Esophagus (tissue), 2 donors: ENCODE results near the gene ANP32B. TPM values are rescaled to one million over a fixed set of nuclear protein-coding genes. Genes with fewer than 3 reads are reported as not detected.
"Not testable (repeated sequence)": the region's sequence is repeated elsewhere in the genome, so short reads cannot be mapped to it uniquely, and the experiment has no call there.

Experiments used
- H3K27ac ChIP-seq, 2 donors: one replicate each; pipeline ENCODE4 v1.5.1; 2013; ENCODE audit warnings: low read depth in 2 of 2, mild to moderate bottlenecking in 2 of 2, inconsistent platforms in 1 of 2, low read length in 1 of 2, moderate library complexity in 1 of 2
- H3K27me3 ChIP-seq, 2 donors: one replicate each; pipeline ENCODE4 v1.6.1; 2013; ENCODE audit warnings: low read length in 2 of 2, control low read depth in 1 of 2, mild to moderate bottlenecking in 1 of 2; ENCODE audit not compliant: insufficient read depth in 2 of 2, control insufficient read depth in 1 of 2
- H3K36me3 ChIP-seq, 2 donors: one replicate each; pipeline ENCODE4 v1.6.1; 2013; ENCODE audit warnings: low read length in 1 of 2; ENCODE audit not compliant: control insufficient read depth in 2 of 2, insufficient read depth in 2 of 2
- H3K4me1 ChIP-seq, 2 donors: one replicate each; pipeline ENCODE4 v1.6.1; 2013; ENCODE audit warnings: low read length in 1 of 2; ENCODE audit not compliant: control insufficient read depth in 2 of 2, insufficient read depth in 2 of 2
- H3K4me3 ChIP-seq, 2 donors: one replicate each; pipeline ENCODE4 v1.5.1; 2013; ENCODE audit warnings: low read length in 2 of 2, mild to moderate bottlenecking in 2 of 2, low read depth in 1 of 2, moderate library complexity in 1 of 2
- H3K9me3 ChIP-seq, 2 donors: one replicate each; pipeline ENCODE4 v1.6.1; 2013; ENCODE audit warnings: mild to moderate bottlenecking in 2 of 2, low read depth in 1 of 2, low read length in 1 of 2, moderate library complexity in 1 of 2; ENCODE audit not compliant: control insufficient read depth in 2 of 2, insufficient read depth in 1 of 2
- WGBS, 2 donors: extraction: QIAGEN DNeasy Blood & Tissue Kit; methylation state at CpG; one replicate each; pipeline ENCODE4 v1.1.7; 2013; 5-methylcytosine and 5-hydroxymethylcytosine counted together
- polyA plus RNA-seq, 2 donors: library from polyadenylated mRNA; stranded (reverse); fragments of 200-250 nt; gene quantifications; one replicate each; pipeline ENCODE4 v1.2.3, GENCODE V29; 2013
- donor health status: healthy with polysubstance abuse.
- donor health status: Bipolar disorder and iron deficiency.

ANP32B gene
- polyA plus RNA-seq, 2 donors, result 74.5 to 116 TPM

GRCh38 chr9:97985058-97985861 is 2.1 kb downstream of the ANP32B start:
- H3K27ac ChIP-seq, result peak overlapping the region; percentile 97 to 98
- H3K4me1 ChIP-seq, result peaks cover 2 to 11% of the 10 kb centered on the region in 2 donors
- peak overlapping the region; percentile 86 to 90 for H3K4me3 ChIP-seq
- H3K36me3 ChIP-seq, result no peaks in the 10 kb centered on the region
- WGBS, 2 donors, result 11 to 14% methylated on average over 59 of the region's 59 CpGs
- no peaks in the 10 kb centered on the region for H3K27me3 ChIP-seq
- H3K9me3 ChIP-seq, result no peaks in the 10 kb centered on the region

GRCh38 chr9:97987487-97987886 is 4.3 kb downstream of the ANP32B start:
- Histone ChIP-seq H3K27ac (no peak overlapping the region), H3K27me3 (no peaks in the 10 kb centered on the region), H3K9me3 (no peaks in the 10 kb centered on the region), H3K4me3 (no peak overlapping the region), H3K4me1 (peaks cover 0 to 7% of the 10 kb centered on the region in 2 donors), H3K36me3 (no peaks in the 10 kb centered on the region)
- WGBS, 2 donors, result 83 to 84% methylated on average over 5 of the region's 5 CpGs

GRCh38 chr9:97990259-97990658 is 7.1 kb downstream of the ANP32B start:
- H3K36me3 ChIP-seq, result no peaks in the 10 kb centered on the region
- no peak overlapping the region for H3K4me3 ChIP-seq
- peaks cover 0 to 5% of the 10 kb centered on the region in 2 donors for H3K4me1 ChIP-seq
- no peaks in the 10 kb centered on the region for H3K9me3 ChIP-seq
- no peak overlapping the region for H3K27ac ChIP-seq
- WGBS, 2 donors, result 36 to 57% methylated on average over 2 of the region's 2 CpGs
- H3K27me3 ChIP-seq, result no peaks in the 10 kb centered on the region

DNA sequence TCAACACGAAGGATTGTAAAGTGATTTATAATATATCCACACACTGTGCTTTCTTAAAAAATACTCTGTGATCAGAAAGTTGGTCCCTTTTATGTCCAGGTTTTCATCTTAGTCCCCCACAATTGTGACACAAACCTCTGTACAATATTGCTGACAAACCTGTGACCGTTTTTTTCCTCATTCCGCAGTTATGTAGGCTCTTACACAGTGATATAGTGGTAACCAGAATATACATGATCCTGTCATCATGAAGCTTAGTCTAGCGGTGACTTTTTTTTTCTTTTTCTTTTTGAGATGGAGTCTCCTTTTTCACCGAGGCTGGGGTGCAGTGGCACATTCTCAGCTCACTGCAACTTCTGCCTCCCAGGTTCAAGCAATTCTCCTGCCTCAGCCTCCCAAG is 8.7 kb downstream of the ANP32B start:
- H3K4me1 ChIP-seq, result peaks cover 0 to 2% of the 10 kb centered on the region in 2 donors
- H3K27ac ChIP-seq, result no peak overlapping the region
- H3K36me3 ChIP-seq, result peaks cover 0 to 3% of the 10 kb centered on the region in 2 donors
- no peak overlapping the region for H3K4me3 ChIP-seq
- H3K9me3 ChIP-seq, result no peaks in the 10 kb centered on the region
- no peaks in the 10 kb centered on the region for H3K27me3 ChIP-seq
- WGBS, 2 donors, result 70 to 72% methylated on average over 5 of the region's 5 CpGs

- Histone ChIP-seq H3K36me3 (peaks cover 0 to 3% of the 10 kb centered on the region in 2 donors), H3K9me3 (no peaks in the 10 kb centered on the region), H3K27me3 (no peaks in the 10 kb centered on the region), H3K4me3 (no peak overlapping the region), H3K4me1 (peaks cover 0 to 2% of the 10 kb centered on the region in 2 donors), H3K27ac (no peak overlapping the region)
- 81 to 82% methylated on average over 6 of the region's 6 CpGs for WGBS, 2 donors
These were observed 9.1 kb downstream of the ANP32B start for GRCh38 chr9:97992219-97992618.

- Histone ChIP-seq H3K27me3 (no peaks in the 10 kb centered on the region), H3K36me3 (peaks cover 0 to 3% of the 10 kb centered on the region in 2 donors), H3K9me3 (no peaks in the 10 kb centered on the region), H3K4me1 (peaks cover 0 to 2% of the 10 kb centered on the region in 2 donors), H3K27ac (no peak overlapping the region), H3K4me3 (no peak overlapping the region)
- 79 to 84% methylated on average over 2 of the region's 2 CpGs for WGBS, 2 donors
These were observed 9.9 kb downstream of the ANP32B start for GRCh38 chr9:97993000-97993399.

DNA sequence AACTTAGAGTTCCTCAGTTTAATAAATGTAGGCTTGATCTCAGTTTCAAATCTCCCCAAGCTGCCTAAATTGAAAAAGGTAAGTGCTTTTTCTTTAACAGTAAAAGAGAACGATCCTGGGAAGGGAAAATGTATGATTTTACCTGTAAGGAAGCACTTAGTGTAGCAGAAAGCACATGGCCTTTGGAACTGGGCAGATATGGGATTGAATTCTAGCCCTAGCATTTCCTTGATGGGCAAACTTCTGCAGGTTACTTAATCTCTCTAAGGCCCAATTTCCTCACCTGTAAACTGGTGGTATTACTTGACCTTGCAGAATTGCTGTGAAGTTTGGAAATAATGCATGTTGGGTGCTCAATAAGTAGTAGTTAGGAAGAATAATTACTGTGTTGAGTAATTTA is 11.6 kb downstream of the ANP32B start:
- Histone ChIP-seq H3K36me3 (peaks cover 0 to 3% of the 10 kb centered on the region in 2 donors), H3K27me3 (no peaks in the 10 kb centered on the region), H3K4me1 (peaks cover 0 to 2% of the 10 kb centered on the region in 2 donors), H3K4me3 (no peak overlapping the region), H3K27ac (no peak overlapping the region), H3K9me3 (no peaks in the 10 kb centered on the region)
- WGBS, 2 donors, result 71 to 88% methylated on average over 1 of the region's 1 CpG

GRCh38 chr9:97996676-97997075 is 13.5 kb downstream of the ANP32B start:
- H3K4me3 ChIP-seq, H3K27ac ChIP-seq, H3K36me3 ChIP-seq, H3K9me3 ChIP-seq, H3K27me3 ChIP-seq, H3K4me1 ChIP-seq: not testable (repeated sequence)
- WGBS, 2 donors, result 97 to 98% methylated on average over 7 of the region's 7 CpGs

DNA sequence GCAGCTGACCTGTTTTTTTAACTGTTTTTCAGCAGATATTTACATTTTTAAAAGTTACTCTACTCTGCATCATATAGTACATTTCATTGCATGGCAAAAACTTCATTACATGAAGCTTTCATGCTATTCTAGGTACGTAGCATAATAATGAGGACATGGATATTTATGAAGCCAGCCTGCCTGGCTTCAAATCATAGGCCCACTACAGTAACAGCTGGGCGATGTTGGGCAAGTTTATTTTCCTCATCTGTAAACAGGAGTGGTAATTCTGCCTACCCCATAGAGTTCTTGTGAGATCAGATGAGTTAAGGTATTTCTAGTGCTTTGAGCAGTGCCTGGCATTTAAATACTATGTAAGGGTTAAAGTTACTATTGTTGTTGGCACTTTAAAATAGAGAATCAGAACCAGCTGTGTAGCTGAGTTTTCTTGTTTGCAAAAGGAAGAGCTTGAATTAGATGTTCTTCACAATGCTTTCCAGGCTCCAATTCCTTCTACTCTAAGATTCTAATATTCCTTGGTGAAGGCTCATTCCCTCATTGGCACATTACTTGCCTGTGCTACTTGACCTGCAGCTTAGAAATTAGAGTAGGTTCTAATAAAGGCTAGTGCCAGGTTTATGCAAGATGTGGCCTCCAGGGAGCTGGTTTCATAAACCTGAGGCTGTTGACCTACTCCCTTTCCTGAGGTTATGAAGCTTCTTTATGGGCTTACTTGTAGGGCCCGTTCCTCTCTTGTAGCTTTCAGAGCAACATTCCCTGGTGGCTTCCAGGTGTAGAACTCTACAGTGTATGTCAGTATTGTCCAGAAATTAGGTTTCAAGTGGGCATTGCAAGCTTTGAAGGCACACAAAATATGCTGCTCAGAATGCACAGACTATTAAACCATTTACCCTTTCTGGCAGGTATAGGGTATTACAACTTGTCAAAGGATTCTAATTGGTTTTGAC is 14.5 kb downstream of the ANP32B start:
- Histone ChIP-seq H3K27me3 (no peaks in the 10 kb centered on the region), H3K4me1 (peaks cover 0 to 2% of the 10 kb centered on the region in 2 donors), H3K9me3 (no peaks in the 10 kb centered on the region), H3K36me3 (peaks cover 0 to 3% of the 10 kb centered on the region in 2 donors), H3K27ac (no peak overlapping the region), H3K4me3 (no peak overlapping the region)
- 88 to 89% methylated on average over 3 of the region's 3 CpGs for WGBS, 2 donors
